Measurements from ENCODE around the gene PDE3B. TPM values are rescaled to one million over a fixed set of nuclear protein-coding genes. Genes with fewer than 3 reads are reported as not detected.

The PDE3B gene
- total RNA-seq, 5 donors from 2014 or later (not counting 1 experiment from before 2014, with no cell fraction given): 130 to 162 (median 143) TPM

DNA sequence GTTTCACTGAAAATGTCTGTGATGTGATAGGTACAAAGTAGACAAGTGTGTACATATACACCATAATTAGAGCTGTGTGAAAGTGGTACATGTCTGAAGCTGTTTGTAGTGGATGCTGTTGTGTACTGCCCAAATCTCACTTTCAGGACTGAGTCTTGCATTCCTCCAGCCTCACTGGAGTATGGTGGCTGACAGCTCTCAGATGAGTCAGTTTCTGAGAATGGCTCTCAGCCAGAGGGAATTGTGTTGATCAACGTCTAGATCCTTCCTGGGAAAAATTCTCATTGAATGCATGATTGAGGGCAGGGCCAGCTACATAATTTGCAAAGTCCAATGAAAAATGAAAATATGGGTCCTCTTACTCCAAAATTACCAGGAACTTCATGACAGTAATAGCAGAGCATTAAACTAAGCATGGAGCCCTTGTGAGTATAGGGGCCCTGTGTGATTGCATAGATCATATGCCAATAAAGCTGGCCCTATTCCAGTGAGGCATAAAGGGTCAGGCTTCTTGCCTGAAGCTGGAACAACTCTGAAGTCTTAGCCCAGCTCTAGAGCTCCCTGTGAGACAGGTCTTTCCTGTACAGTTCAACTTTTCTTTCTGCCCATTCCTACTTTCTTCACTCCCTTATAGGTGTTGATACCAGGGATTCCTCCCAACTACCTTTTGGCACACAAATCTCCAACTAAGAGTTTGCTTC lies 259.2 kb downstream of the PDE3B start:
- WGBS (ENCODE audit: insufficient coverage): 67% methylated on average over 1 of the region's 1 CpG

DNA sequence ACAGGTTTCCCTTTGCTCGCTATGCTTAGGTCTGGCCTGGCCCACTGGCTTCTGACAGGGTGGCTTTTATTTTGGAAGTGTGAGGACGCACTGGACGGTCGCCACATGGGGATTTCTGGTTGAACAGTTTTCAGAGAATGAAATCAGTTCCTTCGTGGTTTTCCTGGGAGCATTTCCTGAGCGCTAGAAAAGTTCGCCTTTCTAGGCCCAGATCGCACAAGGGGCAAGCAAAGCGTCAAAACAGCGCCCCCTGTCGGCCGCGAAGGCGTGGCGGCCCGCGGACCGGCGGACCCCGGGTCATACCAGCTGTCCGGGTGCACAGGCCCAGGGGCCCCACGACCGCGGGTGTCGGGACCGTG lies 261.1 kb downstream of the PDE3B start:
- POLR2A ChIA-PET: no interaction called here
- H3K27me3 ChIP-seq (replicated peaks in 1 of 2; ENCODE audit: control insufficient read depth in 2 of 2, extremely low read depth in 1 of 2, insufficient read depth in 2 of 2, low read length in 1 of 2): no peaks in the 10 kb centered on the region
- DNase-seq: peak; percentile 25 to 88 (median 72)
- peaks cover 40 to 46% (median 46%) of the 10 kb centered on the region in 3 donors for H3K4me1 Mint-ChIP-seq
- no peaks in the 10 kb centered on the region for H3K36me3 ChIP-seq (ENCODE audit: control insufficient read depth in 2 of 2, extremely low read depth in 1 of 2, insufficient read depth in 1 of 2, low read length in 1 of 2)
- ATAC-seq (replicated peaks in 1 of 4): peak; percentile 58 to 63 (median 60)
- peak overlapping the region; percentile 68 for H3K27ac ChIP-seq (ENCODE audit: low read length)
- WGBS (ENCODE audit: insufficient coverage): 4% methylated on average over 25 of the region's 26 CpGs
- peak overlapping the region; percentile 91 to 92 (median 92) for H3K4me3 Mint-ChIP-seq
- H3K9me3 ChIP-seq: no peaks in the 10 kb centered on the region
- H3K9me3 Mint-ChIP-seq: no peaks in the 10 kb centered on the region
- H3K36me3 Mint-ChIP-seq: no peaks in the 10 kb centered on the region
- CTCF ChIA-PET: interaction anchor here (0.6 to 2.8 kb wide), 8 partner anchors 10 to 406 kb away, joined by 3 to 18 read pairs (median 6); partner anchors contain the start of gene CYP2R1 (in 1 of the 2)
- peaks cover 0 to 28% of the 10 kb centered on the region in 2 experiments for H3K4me1 ChIP-seq (ENCODE audit: control insufficient read depth in 1 of 2, extremely low read depth in 1 of 2, insufficient read depth in 2 of 2, low read length in 2 of 2)
- H3K4me3 ChIP-seq (ENCODE audit: control insufficient read depth in 1 of 2, extremely low read depth in 1 of 2, low read length in 1 of 2): peak overlapping the region; percentile 85 to 98
- H3K27ac Mint-ChIP-seq: peak overlapping the region; percentile 85 to 94
- no peaks in the 10 kb centered on the region for H3K27me3 Mint-ChIP-seq

More for the DNA sequence above, 259.2 kb downstream of the PDE3B start:
- Histone ChIP-seq H3K9me3 (no peaks in the 10 kb centered on the region), H3K4me3 (ENCODE audit: control insufficient read depth in 1 of 2, extremely low read depth in 1 of 2, low read length in 1 of 2) (no peak overlapping the region), H3K4me1 (ENCODE audit: control insufficient read depth in 1 of 2, extremely low read depth in 1 of 2, insufficient read depth in 2 of 2, low read length in 2 of 2) (peaks cover 0 to 25% of the 10 kb centered on the region in 2 experiments), H3K27ac (ENCODE audit: low read length) (no peak overlapping the region), H3K36me3 (ENCODE audit: control insufficient read depth in 2 of 2, extremely low read depth in 1 of 2, insufficient read depth in 1 of 2, low read length in 1 of 2) (no peaks in the 10 kb centered on the region), H3K27me3 (replicated peaks in 1 of 2; ENCODE audit: control insufficient read depth in 2 of 2, extremely low read depth in 1 of 2, insufficient read depth in 2 of 2, low read length in 1 of 2) (no peaks in the 10 kb centered on the region)
- H3K4me1 Mint-ChIP-seq: peaks cover 31 to 37% (median 36%) of the 10 kb centered on the region in 3 donors
- no peaks in the 10 kb centered on the region for H3K9me3 Mint-ChIP-seq
- ChIA-PET CTCF (interaction anchor here (0.5 to 1.3 kb wide), 5 partner anchors 10 to 383 kb away, joined by 3 to 7 read pairs (median 3); partner anchors contain the start of genes CYP2R1 (in 2 of the 2) and PSMA1 (in 1 of the 2)), POLR2A (interaction anchor here in 1 of 2 donors (1.2 kb wide), 1 partner anchor 11 kb away, joined by 5 read pairs; the partner anchor contains the start of gene CYP2R1)
- no peaks in the 10 kb centered on the region for H3K36me3 Mint-ChIP-seq
- no peak overlapping the region for H3K27ac Mint-ChIP-seq
- no peak overlapping the region for H3K4me3 Mint-ChIP-seq
- no peaks in the 10 kb centered on the region for H3K27me3 Mint-ChIP-seq
- no peak for ATAC-seq (replicated peaks in 1 of 4)
- DNase-seq: no peak

GRCh38 chr11:14905104-14906033 lies 261.8 kb downstream of the PDE3B start:
- POLR2A ChIA-PET: interaction anchor here in 1 of 2 donors (0.5 kb wide), 1 partner anchor 136 kb away, joined by 3 read pairs; no protein-coding TSS in a partner anchor

DNA sequence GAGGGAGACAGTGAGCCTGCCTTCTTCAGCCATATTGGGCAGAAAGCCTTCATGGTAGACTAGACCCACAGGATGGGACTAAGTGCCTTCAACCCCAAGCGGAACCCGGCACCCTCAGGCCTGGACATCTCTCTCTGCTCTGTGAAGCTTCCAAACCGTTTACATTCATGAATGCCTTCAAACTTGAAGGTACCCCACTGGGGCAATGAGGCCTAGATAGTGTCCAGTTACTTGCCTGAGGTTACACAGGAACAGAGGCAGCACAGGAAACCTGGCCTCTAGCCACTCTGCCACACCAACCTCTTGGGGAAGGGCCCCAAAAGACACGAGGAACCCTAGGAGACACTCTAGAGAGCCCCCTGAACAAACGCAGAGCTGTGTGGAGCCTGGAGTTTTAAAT lies 263.0 kb downstream of the PDE3B start:
- DNase-seq: no peak
- peak overlapping the region; percentile 71 to 90 for H3K27ac Mint-ChIP-seq
- no peak for ATAC-seq (replicated peaks in 1 of 4)

More at GRCh38 chr11:14905104-14906033, 261.8 kb downstream of the PDE3B start:
- Histone ChIP-seq H3K4me1 (ENCODE audit: control insufficient read depth in 1 of 2, extremely low read depth in 1 of 2, insufficient read depth in 2 of 2, low read length in 2 of 2) (peaks cover 0 to 28% of the 10 kb centered on the region in 2 experiments), H3K9me3 (no peaks in the 10 kb centered on the region), H3K4me3 (ENCODE audit: control insufficient read depth in 1 of 2, extremely low read depth in 1 of 2, low read length in 1 of 2) (peak overlapping the region; percentile 85 to 98), H3K36me3 (ENCODE audit: control insufficient read depth in 2 of 2, extremely low read depth in 1 of 2, insufficient read depth in 1 of 2, low read length in 1 of 2) (no peaks in the 10 kb centered on the region), H3K27ac (ENCODE audit: low read length) (peak overlapping the region; percentile 68), H3K27me3 (replicated peaks in 1 of 2; ENCODE audit: control insufficient read depth in 2 of 2, extremely low read depth in 1 of 2, insufficient read depth in 2 of 2, low read length in 1 of 2) (no peaks in the 10 kb centered on the region)
- Mint-ChIP-seq H3K27me3 (no peaks in the 10 kb centered on the region), H3K4me3 (peak overlapping the region; percentile 91 to 92 (median 92)), H3K9me3 (no peaks in the 10 kb centered on the region), H3K4me1 (peaks cover 40 to 46% (median 46%) of the 10 kb centered on the region in 3 donors), H3K27ac (peak overlapping the region; percentile 90 to 92), H3K36me3 (no peaks in the 10 kb centered on the region)
- 4% methylated on average over 44 of the region's 58 CpGs for WGBS (ENCODE audit: insufficient coverage)
- DNase-seq (peak; percentile 62 to 85 (median 74)), ATAC-seq (replicated peaks in 1 of 4) (peak; percentile 69 to 78 (median 72))
- CTCF ChIA-PET: interaction anchor here (0.6 to 4.5 kb wide), 15 partner anchors 11 to 522 kb away, joined by 3 to 88 read pairs (median 5); partner anchors contain the start of genes CALCB (in 1 of the 2) and CYP2R1 (in 1 of the 2)

DNA sequence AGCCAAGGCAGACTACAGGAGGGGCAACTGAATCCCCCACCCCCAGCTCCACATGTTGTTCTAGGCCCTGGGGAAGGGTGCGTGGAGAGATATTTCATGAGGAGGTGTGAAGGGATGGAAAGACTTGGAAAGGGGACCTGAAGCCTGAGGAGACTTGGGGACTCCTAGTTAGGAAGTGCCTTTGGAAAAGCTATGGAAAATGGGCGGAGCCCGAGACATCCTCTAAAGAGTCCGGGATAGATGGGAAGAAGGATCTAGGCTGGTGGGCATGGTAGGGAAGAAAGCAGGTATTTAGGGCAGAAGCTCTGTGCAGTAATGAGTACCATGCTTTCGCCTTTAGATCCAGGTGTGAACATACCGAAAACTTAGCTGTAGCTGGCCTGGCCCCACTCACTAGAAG lies 263.4 kb downstream of the PDE3B start:
- peak overlapping the region; percentile 22 for H3K27ac ChIP-seq (ENCODE audit: low read length)
- Mint-ChIP-seq H3K4me1 (peaks cover 40 to 46% (median 46%) of the 10 kb centered on the region in 3 donors), H3K27ac (peak overlapping the region; percentile 71 to 90), H3K36me3 (no peaks in the 10 kb centered on the region), H3K27me3 (no peaks in the 10 kb centered on the region), H3K9me3 (no peaks in the 10 kb centered on the region), H3K4me3 (peak overlapping the region in 1 of 3 donors; percentile 92)
- H3K9me3 ChIP-seq: no peaks in the 10 kb centered on the region
- WGBS (ENCODE audit: insufficient coverage): 100% methylated on average over 3 of the region's 6 CpGs
- POLR2A ChIA-PET: no interaction called here
- ATAC-seq (replicated peaks in 1 of 4) (no peak), DNase-seq (no peak)
- H3K27me3 ChIP-seq (replicated peaks in 1 of 2; ENCODE audit: control insufficient read depth in 2 of 2, extremely low read depth in 1 of 2, insufficient read depth in 2 of 2, low read length in 1 of 2): no peaks in the 10 kb centered on the region
- peaks cover 0 to 28% of the 10 kb centered on the region in 2 experiments for H3K4me1 ChIP-seq (ENCODE audit: control insufficient read depth in 1 of 2, extremely low read depth in 1 of 2, insufficient read depth in 2 of 2, low read length in 2 of 2)
- H3K4me3 ChIP-seq (ENCODE audit: control insufficient read depth in 1 of 2, extremely low read depth in 1 of 2, low read length in 1 of 2): no peak overlapping the region
- no peaks in the 10 kb centered on the region for H3K36me3 ChIP-seq (ENCODE audit: control insufficient read depth in 2 of 2, extremely low read depth in 1 of 2, insufficient read depth in 1 of 2, low read length in 1 of 2)
- CTCF ChIA-PET: interaction anchor here (0.5 to 4.5 kb wide), 31 partner anchors 9 to 1221 kb away, joined by 3 to 88 read pairs (median 5); partner anchors contain the start of genes CALCB (in 2 of the 2) and CYP2R1 (in 2 of the 2)

More for the DNA sequence above, 263.0 kb downstream of the PDE3B start:
- Histone ChIP-seq H3K27me3 (replicated peaks in 1 of 2; ENCODE audit: control insufficient read depth in 2 of 2, extremely low read depth in 1 of 2, insufficient read depth in 2 of 2, low read length in 1 of 2) (no peaks in the 10 kb centered on the region), H3K4me1 (ENCODE audit: control insufficient read depth in 1 of 2, extremely low read depth in 1 of 2, insufficient read depth in 2 of 2, low read length in 2 of 2) (peaks cover 0 to 28% of the 10 kb centered on the region in 2 experiments), H3K4me3 (ENCODE audit: control insufficient read depth in 1 of 2, extremely low read depth in 1 of 2, low read length in 1 of 2) (no peak overlapping the region), H3K27ac (ENCODE audit: low read length) (peak overlapping the region; percentile 22), H3K36me3 (ENCODE audit: control insufficient read depth in 2 of 2, extremely low read depth in 1 of 2, insufficient read depth in 1 of 2, low read length in 1 of 2) (no peaks in the 10 kb centered on the region), H3K9me3 (no peaks in the 10 kb centered on the region)
- no peaks in the 10 kb centered on the region for H3K27me3 Mint-ChIP-seq
- WGBS (ENCODE audit: insufficient coverage): 93% methylated on average over 3 of the region's 5 CpGs
- CTCF ChIA-PET: interaction anchor here (0.5 to 4.5 kb wide), 28 partner anchors 8 to 951 kb away, joined by 3 to 88 read pairs (median 7); partner anchors contain the start of genes CALCB (in 2 of the 2) and CYP2R1 (in 2 of the 2)
- H3K9me3 Mint-ChIP-seq: no peaks in the 10 kb centered on the region
- H3K4me3 Mint-ChIP-seq: peak overlapping the region; percentile 35 to 92 (median 56)
- POLR2A ChIA-PET: no interaction called here
- no peaks in the 10 kb centered on the region for H3K36me3 Mint-ChIP-seq
- H3K4me1 Mint-ChIP-seq: peaks cover 40 to 46% (median 46%) of the 10 kb centered on the region in 3 donors

Measured in T-cell (primary cell).